Stimulated activated naive CD8-positive, alpha-beta T cell treated with anti-CD3 and anti-CD28 coated beads, Interleukin-15, amount 100 ng/mL, for 72 hours (primary cell): ENCODE data around the gene STEAP1B.

Experiments used
- ATAC-seq: fragments of 150-1000 bp; cut with Tn5 transposase; 2 replicates; pipeline ENCODE4 v1.10.0; 2021; ENCODE audit warnings: mild to moderate bottlenecking, moderate library complexity
- DNase-seq, 2 donors: peaks; one replicate each; pipeline ENCODE4 v3.0.0; 2021 to 2022
- H3K27ac Mint-ChIP-seq, 2 donors: one replicate each; pipeline ENCODE4 v1.8.0; 2022; ENCODE audit warnings: mild to moderate bottlenecking in 2 of 2, mixed read lengths in 2 of 2, moderate library complexity in 2 of 2
- H3K27me3 Mint-ChIP-seq: one replicate; pipeline ENCODE4 v1.8.0; 2022; ENCODE audit warnings: mixed read lengths
- H3K4me1 Mint-ChIP-seq: one replicate; pipeline ENCODE4 v1.8.0; 2022; ENCODE audit warnings: mild to moderate bottlenecking, mixed read lengths
- H3K4me3 Mint-ChIP-seq, 2 donors: one replicate each; pipeline ENCODE4 v1.8.0; 2022; ENCODE audit warnings: mild to moderate bottlenecking in 2 of 2, mixed read lengths in 2 of 2, moderate library complexity in 1 of 2
- H3K9me3 Mint-ChIP-seq, 2 donors: one replicate each; pipeline ENCODE4 v1.8.0; 2022; ENCODE audit warnings: mixed read lengths in 2 of 2

STEAP1B gene

DNA sequence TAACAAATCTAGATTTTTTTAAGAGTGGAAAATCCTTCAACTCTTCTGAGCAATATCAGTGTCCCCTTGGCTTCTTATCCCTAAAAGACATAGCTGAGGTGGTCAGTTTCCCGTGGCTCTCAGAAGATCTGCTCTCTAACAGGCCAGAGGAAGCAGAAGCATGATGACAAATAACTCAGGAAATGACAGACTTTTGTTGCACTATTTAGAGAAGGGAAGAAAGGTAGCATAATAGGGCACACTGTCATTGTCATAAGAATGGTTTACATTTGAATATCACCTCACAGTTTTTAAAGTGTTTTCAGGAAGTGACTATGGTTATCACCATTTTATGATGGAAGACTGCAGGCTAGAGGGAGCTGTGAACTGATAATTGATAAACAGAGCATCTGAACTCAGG, 109.5 kb downstream of the STEAP1B start:
- no peak overlapping the region for H3K4me3 Mint-ChIP-seq
- no peak overlapping the region for H3K27ac Mint-ChIP-seq
- H3K9me3 Mint-ChIP-seq: no peaks in the 10 kb centered on the region
- ATAC-seq: no peak
- H3K4me1 Mint-ChIP-seq: no peaks in the 10 kb centered on the region
- no peak for DNase-seq
- H3K27me3 Mint-ChIP-seq: no peaks in the 10 kb centered on the region

DNA sequence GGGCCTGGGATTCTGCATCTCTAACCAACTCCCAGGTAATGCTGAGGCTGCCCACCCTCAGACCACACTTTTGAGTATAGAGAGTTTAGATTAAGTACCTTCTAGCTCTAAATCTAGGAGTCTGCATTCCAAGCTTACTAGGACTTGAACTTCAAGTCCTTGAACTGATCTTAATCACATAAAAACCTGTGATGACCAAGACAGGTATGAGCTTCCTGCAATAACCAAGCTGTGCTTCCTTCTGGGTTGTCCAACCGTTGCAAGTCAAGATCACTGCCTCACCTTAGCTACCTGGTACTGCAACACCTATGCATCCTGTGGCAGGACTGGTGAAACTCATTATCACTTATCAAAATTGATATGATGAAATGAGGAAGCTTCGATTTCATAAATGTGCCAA, 110.1 kb downstream of the STEAP1B start:
- H3K27me3 Mint-ChIP-seq: no peaks in the 10 kb centered on the region
- ATAC-seq: no peak
- H3K4me1 Mint-ChIP-seq: no peaks in the 10 kb centered on the region
- no peaks in the 10 kb centered on the region for H3K9me3 Mint-ChIP-seq
- no peak for DNase-seq
- no peak overlapping the region for H3K4me3 Mint-ChIP-seq
- H3K27ac Mint-ChIP-seq: no peak overlapping the region

DNA sequence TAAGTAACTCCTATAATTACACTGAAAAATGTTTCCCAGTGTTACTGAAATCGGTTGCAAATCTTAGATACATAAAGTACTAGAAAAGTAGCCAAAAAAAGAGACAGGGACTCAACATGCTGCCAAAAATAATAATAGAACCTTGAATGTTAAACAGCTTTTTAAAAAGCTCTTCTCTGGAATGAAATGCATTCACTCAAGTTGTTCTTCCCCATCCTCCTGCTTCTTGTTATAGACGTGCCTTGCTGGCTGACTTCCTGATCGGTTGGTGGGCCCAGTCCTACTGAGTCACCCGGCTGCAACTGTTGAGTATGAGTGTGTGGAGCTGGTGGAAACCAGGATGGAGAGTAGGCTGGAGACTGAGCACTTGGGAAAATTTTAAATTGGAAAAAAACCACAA, 112.4 kb downstream of the STEAP1B start:
- H3K4me1 Mint-ChIP-seq: no peaks in the 10 kb centered on the region

DNA sequence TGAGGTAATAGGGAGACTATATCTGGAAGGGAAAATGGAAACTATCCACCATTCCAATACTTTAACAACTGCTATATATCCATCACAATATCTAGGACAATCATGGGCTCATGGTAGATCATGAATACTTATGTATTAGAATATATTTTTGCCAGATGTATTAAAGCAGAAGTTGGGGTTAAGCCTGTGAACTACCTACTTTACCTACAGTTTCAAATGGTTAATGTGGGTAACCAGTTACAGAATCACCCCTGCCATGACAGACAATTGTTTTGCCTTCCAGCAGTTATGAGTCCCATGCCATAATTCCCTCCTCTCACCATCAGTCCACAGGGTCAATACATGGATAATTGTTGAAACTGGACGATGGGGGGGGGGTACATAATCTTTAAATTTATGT, 113.1 kb downstream of the STEAP1B start:
- Mint-ChIP-seq H3K4me1 (no peaks in the 10 kb centered on the region), H3K9me3 (no peaks in the 10 kb centered on the region), H3K27me3 (no peaks in the 10 kb centered on the region), H3K27ac (peak overlapping the region in 1 of 2 donors; percentile 59), H3K4me3 (no peak overlapping the region)
- DNase-seq (no peak), ATAC-seq (no peak)

More for the DNA sequence above, 112.4 kb downstream of the STEAP1B start:
- Mint-ChIP-seq H3K27ac (no peak overlapping the region), H3K9me3 (no peaks in the 10 kb centered on the region), H3K27me3 (no peaks in the 10 kb centered on the region), H3K4me3 (no peak overlapping the region)
- ATAC-seq (no peak), DNase-seq (no peak)

DNA sequence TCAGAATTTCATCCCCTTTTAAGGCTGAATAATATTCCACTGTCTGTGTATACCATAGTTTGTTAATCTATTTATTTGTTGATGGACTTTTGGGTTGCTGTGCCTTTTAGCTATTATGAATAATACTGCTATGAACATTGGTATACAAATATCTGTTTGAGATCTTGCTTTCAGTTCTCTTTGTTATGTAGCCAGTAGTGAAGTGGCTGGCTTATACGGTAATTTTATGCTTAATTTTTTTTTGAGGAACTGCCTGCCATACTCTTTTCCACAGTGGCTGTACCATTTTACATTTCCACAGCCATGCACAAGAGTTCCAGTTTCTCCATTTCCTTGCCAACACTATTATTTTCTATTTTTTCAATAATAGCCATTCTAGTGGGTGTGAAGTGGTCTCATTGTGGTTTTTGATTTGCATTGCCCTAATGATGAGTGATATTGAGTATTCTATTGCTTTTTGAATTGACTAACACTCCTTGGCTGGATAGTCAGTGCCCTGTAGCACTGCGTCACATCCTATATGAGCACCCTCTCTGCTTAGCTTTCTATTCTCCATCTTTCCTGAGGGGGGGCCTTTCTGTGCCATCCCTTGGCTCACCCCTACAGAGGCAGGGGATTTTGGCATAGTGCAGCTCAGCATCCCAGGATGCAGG, 113.7 kb downstream of the STEAP1B start:
- DNase-seq (no peak), ATAC-seq (no peak)
- H3K9me3 Mint-ChIP-seq: no peaks in the 10 kb centered on the region
- H3K4me1 Mint-ChIP-seq: no peaks in the 10 kb centered on the region
- H3K27me3 Mint-ChIP-seq: no peaks in the 10 kb centered on the region
- H3K27ac Mint-ChIP-seq: peak overlapping the region in 1 of 2 donors; percentile 59
- H3K4me3 Mint-ChIP-seq: no peak overlapping the region

DNA sequence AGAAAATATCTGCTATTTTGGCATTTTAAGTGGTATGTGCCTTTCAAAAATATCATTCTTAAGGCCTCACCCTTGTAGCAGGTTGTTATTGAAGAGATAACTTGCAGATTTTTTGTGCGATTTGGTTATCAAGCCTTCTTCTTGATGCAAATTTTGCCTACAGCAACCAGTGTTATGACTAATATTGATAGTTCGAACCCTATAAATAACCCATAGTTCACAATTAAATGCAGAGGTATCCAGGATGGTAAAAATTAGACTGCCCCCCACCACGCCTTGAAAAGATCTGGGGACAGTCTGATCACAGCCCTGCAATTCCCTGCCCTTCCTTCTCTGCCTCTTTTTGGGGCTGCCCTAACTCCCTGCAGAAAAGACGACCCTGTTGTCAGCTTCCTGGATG, 114.7 kb downstream of the STEAP1B start:
- ATAC-seq (no peak), DNase-seq (no peak)
- H3K27me3 Mint-ChIP-seq: no peaks in the 10 kb centered on the region
- H3K4me1 Mint-ChIP-seq: no peaks in the 10 kb centered on the region
- no peaks in the 10 kb centered on the region for H3K9me3 Mint-ChIP-seq
- no peak overlapping the region for H3K27ac Mint-ChIP-seq
- no peak overlapping the region for H3K4me3 Mint-ChIP-seq

DNA sequence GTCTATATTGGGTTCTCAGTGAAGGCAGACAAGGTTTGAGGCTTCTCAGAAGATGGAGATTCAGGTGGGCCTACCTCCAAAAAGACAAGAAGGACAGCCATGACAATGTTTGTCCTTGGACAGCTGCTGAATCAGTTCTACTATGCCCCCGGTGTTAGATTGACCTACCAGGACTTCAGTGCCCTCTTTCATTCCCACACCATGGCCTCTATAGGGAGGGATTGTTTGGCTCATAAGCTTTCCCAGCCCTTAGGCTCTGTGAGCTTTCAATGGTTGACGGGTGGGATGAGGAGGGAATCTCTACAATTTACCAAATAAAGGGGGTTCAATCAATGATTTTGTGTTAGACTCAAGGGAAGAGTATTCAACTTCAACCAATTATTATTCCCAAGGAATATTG, 119.7 kb downstream of the STEAP1B start:
- Mint-ChIP-seq H3K27ac (peak overlapping the region in 1 of 2 donors; percentile 10), H3K9me3 (no peaks in the 10 kb centered on the region), H3K4me3 (no peak overlapping the region), H3K4me1 (no peaks in the 10 kb centered on the region), H3K27me3 (no peaks in the 10 kb centered on the region)
- DNase-seq (no peak), ATAC-seq (no peak)

DNA sequence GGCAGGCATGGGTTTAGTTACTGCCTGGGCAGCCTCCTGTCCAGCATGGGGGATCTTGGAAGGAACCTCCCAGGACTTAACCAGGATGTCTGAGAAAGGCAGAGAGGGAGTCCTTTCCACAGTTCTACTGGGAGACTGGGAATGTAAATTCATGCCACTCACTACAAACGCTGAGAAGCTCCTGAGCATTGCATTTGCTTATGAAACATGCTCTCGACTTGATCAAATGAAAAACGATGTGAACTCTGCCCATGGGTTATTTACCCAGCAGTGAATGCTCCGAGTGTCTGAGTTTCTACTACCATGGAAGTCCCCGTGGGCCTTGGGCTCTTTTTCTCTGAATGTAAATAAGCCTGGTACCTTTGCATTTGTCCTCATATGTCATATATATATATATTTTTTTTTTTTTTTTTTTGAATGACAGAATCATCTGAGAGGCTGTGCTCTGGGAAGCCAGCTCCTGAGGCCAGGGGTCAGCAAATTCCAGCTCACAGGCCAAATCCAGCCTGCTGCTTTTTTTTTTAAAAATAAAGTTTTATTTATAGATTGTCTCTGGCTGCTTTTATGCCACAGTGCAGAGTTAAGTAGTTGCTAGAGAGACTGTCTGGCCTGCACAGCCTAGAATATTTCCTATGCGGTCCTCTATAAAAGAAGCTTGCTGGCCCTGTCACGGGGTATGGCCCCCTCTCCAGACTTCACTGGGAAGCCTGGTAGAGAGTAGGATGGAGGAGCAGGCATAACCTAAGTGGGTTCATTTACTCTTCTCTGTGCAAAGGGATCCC, 121.6 kb downstream of the STEAP1B start:
- H3K9me3 Mint-ChIP-seq: no peaks in the 10 kb centered on the region
- no peak for DNase-seq
- H3K4me3 Mint-ChIP-seq: no peak overlapping the region
- no peaks in the 10 kb centered on the region for H3K4me1 Mint-ChIP-seq
- H3K27ac Mint-ChIP-seq: no peak overlapping the region
- no peak for ATAC-seq
- H3K27me3 Mint-ChIP-seq: no peaks in the 10 kb centered on the region

DNA sequence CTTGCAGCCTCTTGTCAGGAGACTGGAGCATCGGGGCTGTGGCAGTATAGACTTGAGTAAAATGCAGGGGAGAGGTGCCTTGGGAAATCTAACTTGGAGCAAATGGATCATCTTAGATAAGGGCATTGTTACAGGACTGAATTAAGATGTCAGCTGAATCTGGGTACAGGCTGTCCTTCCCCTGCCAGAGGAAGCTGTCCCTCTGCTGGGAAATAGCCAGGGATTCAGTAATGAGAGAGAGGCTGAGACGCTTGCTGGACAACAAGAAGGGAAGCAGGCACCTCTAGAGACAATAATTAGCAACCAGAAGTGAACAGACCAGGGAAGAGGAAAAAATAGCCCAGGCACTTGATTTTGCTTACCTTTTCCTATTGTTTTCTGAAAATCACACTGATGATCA, 122.3 kb downstream of the STEAP1B start:
- no peak for DNase-seq
- H3K4me3 Mint-ChIP-seq: no peak overlapping the region
- no peak overlapping the region for H3K27ac Mint-ChIP-seq
- no peaks in the 10 kb centered on the region for H3K27me3 Mint-ChIP-seq
- no peaks in the 10 kb centered on the region for H3K9me3 Mint-ChIP-seq
- ATAC-seq: no peak
- no peaks in the 10 kb centered on the region for H3K4me1 Mint-ChIP-seq

DNA sequence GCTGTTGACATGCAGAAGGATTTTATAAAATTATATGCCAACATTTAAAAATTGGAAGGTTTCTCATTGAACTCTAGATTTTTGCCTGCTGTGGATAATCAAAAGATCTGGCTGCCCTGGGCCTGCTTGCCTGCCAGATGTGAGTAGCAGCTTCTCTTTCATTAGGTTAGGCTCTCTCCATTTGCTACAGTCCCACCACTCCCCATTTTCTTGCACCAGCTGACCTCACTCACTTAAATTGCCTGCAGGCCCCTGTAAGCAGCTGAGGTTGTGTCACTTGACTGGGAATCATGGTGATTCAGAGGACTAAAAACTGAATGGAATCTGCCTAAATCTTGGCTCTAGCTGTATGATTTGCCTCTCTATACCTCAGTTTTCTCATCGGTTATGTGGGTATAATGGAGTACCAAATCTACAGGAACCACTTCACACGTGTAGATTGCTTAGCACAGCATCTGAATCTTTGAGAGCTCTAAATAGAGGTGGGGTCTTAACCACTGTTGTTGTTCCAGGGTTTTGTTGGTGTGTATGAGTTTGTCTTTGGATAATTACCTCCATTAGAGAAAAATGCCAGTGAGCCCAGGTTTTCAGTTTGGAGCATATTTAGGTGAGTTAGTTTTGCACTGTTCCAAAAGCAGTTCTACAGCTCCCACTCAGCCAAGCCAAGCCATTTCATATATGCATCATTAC, 124.5 kb downstream of the STEAP1B start:
- ATAC-seq: no peak
- no peaks in the 10 kb centered on the region for H3K4me1 Mint-ChIP-seq
- no peak overlapping the region for H3K4me3 Mint-ChIP-seq
- no peak overlapping the region for H3K27ac Mint-ChIP-seq
- H3K27me3 Mint-ChIP-seq: no peaks in the 10 kb centered on the region
- DNase-seq: no peak
- no peaks in the 10 kb centered on the region for H3K9me3 Mint-ChIP-seq

DNA sequence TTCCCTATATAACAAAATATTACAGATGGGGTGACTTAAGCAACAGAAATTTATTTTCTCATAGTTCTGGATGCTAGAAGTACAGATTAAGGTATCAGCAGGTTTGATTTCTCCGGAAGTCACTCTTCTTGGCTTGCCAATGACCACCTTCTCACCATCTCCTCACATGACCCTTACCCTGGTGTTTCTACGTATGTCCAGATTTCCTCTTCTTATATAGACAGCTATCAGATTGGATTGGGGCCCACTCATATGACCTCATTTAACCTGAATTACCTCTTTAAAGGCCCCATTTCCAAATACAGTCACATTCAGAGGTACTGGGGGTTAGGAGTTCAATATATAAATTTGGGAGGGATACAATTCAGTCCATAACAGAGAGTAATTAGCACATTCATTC, 126.1 kb downstream of the STEAP1B start:
- H3K9me3 Mint-ChIP-seq: no peaks in the 10 kb centered on the region
- H3K27ac Mint-ChIP-seq: no peak overlapping the region
- no peak for DNase-seq
- no peak overlapping the region for H3K4me3 Mint-ChIP-seq
- H3K4me1 Mint-ChIP-seq: no peaks in the 10 kb centered on the region
- no peak for ATAC-seq
- peaks cover 8% of the 10 kb centered on the region for H3K27me3 Mint-ChIP-seq

DNA sequence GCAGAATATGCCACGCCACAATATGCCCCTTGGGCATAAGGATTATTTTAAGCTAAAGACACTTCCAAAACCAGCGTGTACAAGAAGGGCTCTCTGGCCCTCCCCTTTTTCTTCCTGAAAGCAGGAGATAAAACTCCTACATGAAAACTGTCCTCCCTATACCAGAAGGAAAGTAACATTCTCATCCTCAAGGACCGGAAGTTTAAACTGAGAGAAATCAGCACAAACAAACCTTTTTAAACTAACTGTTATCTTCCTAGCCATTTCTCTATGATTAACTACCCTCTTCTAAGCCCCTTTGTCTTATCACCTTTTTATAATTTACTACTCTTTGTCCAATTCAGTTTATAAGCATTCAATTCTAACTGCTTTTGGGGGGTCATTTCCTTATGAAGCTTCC, 126.6 kb downstream of the STEAP1B start:
- H3K27me3 Mint-ChIP-seq: peaks cover 8% of the 10 kb centered on the region
- H3K4me1 Mint-ChIP-seq: no peaks in the 10 kb centered on the region
- ATAC-seq: no peak
- H3K4me3 Mint-ChIP-seq: no peak overlapping the region
- no peak for DNase-seq
- H3K9me3 Mint-ChIP-seq: no peaks in the 10 kb centered on the region
- no peak overlapping the region for H3K27ac Mint-ChIP-seq

DNA sequence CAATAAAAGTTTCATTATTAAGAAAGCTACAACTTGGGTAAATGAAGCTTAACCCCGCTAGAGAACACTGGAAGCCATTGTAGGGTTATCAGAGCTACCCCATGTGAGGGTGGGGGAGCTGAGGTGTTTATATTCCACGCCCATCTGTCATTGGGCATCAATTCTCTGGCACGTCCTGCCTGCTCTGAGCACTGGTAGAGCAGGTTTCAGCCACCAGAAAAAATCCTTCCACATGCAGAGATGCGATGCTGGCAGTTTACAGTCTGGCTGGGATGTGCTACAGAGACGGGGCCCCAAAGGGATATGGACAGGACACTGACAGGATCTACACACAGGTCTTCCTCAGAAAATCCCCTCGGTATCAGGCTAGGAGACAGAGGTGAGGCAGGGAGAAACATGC, 127.1 kb downstream of the STEAP1B start:
- ATAC-seq: no peak
- Mint-ChIP-seq H3K4me1 (no peaks in the 10 kb centered on the region), H3K27ac (no peak overlapping the region)

DNA sequence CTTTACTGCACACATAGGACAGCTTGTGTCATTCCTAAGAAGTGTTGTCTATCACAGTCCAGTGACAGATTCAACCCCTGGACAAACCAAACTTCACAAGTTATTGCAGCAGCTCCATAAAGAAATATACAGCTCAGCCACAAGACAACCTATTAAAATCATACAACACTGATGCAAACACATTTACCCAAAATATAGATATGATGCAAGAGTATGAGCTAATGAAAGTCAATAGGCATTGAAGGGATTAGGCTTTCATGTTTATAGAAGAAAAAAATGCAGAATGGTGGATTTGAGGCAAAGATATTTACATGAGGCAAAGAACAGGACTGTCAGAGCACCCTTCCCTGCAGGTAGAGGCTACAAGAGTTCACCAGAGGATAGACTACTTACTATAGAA, 128.1 kb downstream of the STEAP1B start:
- Mint-ChIP-seq H3K9me3 (no peaks in the 10 kb centered on the region), H3K27me3 (peaks cover 8% of the 10 kb centered on the region), H3K27ac (peak overlapping the region in 1 of 2 donors; percentile 14), H3K4me1 (no peaks in the 10 kb centered on the region), H3K4me3 (no peak overlapping the region)
- DNase-seq: no peak
- no peak for ATAC-seq

More for the DNA sequence above, 127.1 kb downstream of the STEAP1B start:
- Mint-ChIP-seq H3K9me3 (no peaks in the 10 kb centered on the region), H3K27me3 (peaks cover 8% of the 10 kb centered on the region), H3K4me3 (no peak overlapping the region)
- DNase-seq: no peak
